H1 (cell line): ENCODE results near the gene PJVK. TPM values are rescaled to one million over a fixed set of nuclear protein-coding genes. Genes with fewer than 3 reads are reported as not detected.

Source experiments
- CTCF ChIA-PET: fragments of 300-600 bp; sonication (Branson Sonifier 250); formaldehyde crosslinking; loops from one replicate; lab custom pipeline; 2021; ENCODE audit not compliant: partially characterized antibody; lab: Charles Lee
- POLR2A ChIA-PET: fragments of 300-600 bp; sonication (Branson Sonifier 250); formaldehyde crosslinking; loops from one replicate; lab custom pipeline; 2021; ENCODE audit warnings: inconsistent platforms; ENCODE audit not compliant: partially characterized antibody; lab: Charles Lee
- DNase-seq, 2 experiments: peaks; one replicate each; pipeline versions ENCODE4 v3.0.0 to v3.0.0-alpha.2; 2010 to 2022; ENCODE audit warnings: low spot score in 2 of 2, low read depth in 1 of 2, mixed read lengths in 1 of 2
- FAIRE-seq: peaks from 2 replicates; lab custom pipeline; 2011; peaks lifted over from hg19 to GRCh38; lab: Jason Lieb, UNC
- H2AFZ ChIP-seq: 2 replicates; pipeline ENCODE4 v1.8.1; 2012; ENCODE audit warnings: low read length, inconsistent platforms
- H2AK5ac ChIP-seq: 2 replicates; pipeline ENCODE4 v1.6.1; 2013; ENCODE audit warnings: low read depth, low read length
- H2BK120ac ChIP-seq: replicated peaks from 2 replicates; pipeline ENCODE3; 2013; ENCODE audit warnings: low read depth, low read length, inconsistent platforms
- H2BK12ac ChIP-seq: 2 replicates; pipeline ENCODE4 v1.6.1; 2013; ENCODE audit warnings: low read depth, low read length
- H2BK15ac ChIP-seq: 2 replicates; pipeline ENCODE4 v1.6.1; 2013; ENCODE audit warnings: low read length
- H2BK20ac ChIP-seq: 2 replicates; pipeline ENCODE4 v1.6.1; 2013; ENCODE audit warnings: low read length
- H2BK5ac ChIP-seq: 2 replicates; pipeline ENCODE4 v1.6.1; 2013; ENCODE audit warnings: low read depth, low read length
- H3K14ac ChIP-seq: 2 replicates; pipeline ENCODE4 v1.6.1; 2013; ENCODE audit warnings: inconsistent platforms; ENCODE audit not compliant: insufficient read length
- H3K18ac ChIP-seq: 2 replicates; pipeline ENCODE4 v1.6.1; 2013; ENCODE audit warnings: low read length; ENCODE audit errors: extremely low read depth
- H3K23ac ChIP-seq: 2 replicates; pipeline ENCODE4 v1.6.1; 2013; ENCODE audit warnings: inconsistent platforms; ENCODE audit not compliant: insufficient read length
- H3K23me2 ChIP-seq: 2 replicates; pipeline ENCODE4 v1.6.1; 2013; ENCODE audit warnings: low read depth, low read length
- H3K27ac ChIP-seq: 2 replicates; pipeline ENCODE4 v1.6.1; 2011; ENCODE audit warnings: low read depth, low read length, inconsistent platforms
- H3K27me3 ChIP-seq, 4 experiments: replicated peaks in 1 of 4; 1 replicate in 1 of 4; 2 replicates in 3 of 4; pipeline versions ENCODE4 v1.6.1 to v1.8.1; 2011 to 2013; ENCODE audit warnings: low read length in 3 of 4, mild to moderate bottlenecking in 3 of 4, inconsistent platforms in 2 of 4, mixed read lengths in 2 of 4, moderate library complexity in 1 of 4; ENCODE audit not compliant: control insufficient read depth in 3 of 4, insufficient read depth in 3 of 4; ENCODE audit errors: extremely low read depth in 1 of 4
- H3K36me3 ChIP-seq, 4 experiments: 2 replicates each; pipeline versions ENCODE4 v1.6.1 to v1.8.1; 2011 to 2013; ENCODE audit warnings: mild to moderate bottlenecking in 4 of 4, low read length in 3 of 4, moderate library complexity in 2 of 4, control low read depth in 1 of 4, inconsistent platforms in 1 of 4; ENCODE audit not compliant: insufficient read depth in 4 of 4, control insufficient read depth in 2 of 4
- H3K4ac ChIP-seq: replicated peaks from 2 replicates; pipeline ENCODE3; 2013; ENCODE audit warnings: low read length, low read depth, mixed read lengths, inconsistent platforms; ENCODE audit not compliant: insufficient read length
- H3K4me1 ChIP-seq, 4 experiments: replicated peaks in 1 of 4; 1 replicate in 1 of 4; 2 replicates in 3 of 4; pipeline versions ENCODE4 v1.6.1 to v1.8.1; 2011 to 2013; ENCODE audit warnings: low read length in 3 of 4, inconsistent platforms in 2 of 4, mixed read lengths in 1 of 4; ENCODE audit not compliant: insufficient read depth in 4 of 4, control insufficient read depth in 3 of 4
- H3K4me2 ChIP-seq, 2 experiments: 2 replicates each; pipeline versions ENCODE4 v1.6.1 to v1.8.1; 2011 to 2013; ENCODE audit warnings: low read depth in 2 of 2, low read length in 2 of 2, control low read depth in 1 of 2, inconsistent platforms in 1 of 2, mild to moderate bottlenecking in 1 of 2; ENCODE audit not compliant: insufficient read depth in 1 of 2
- H3K4me3 ChIP-seq, 4 experiments: fragments of 200-600, 300-600 bp in 1 of 4; sonication (generic), shearing (Covaris generic), sonication (Bioruptor Twin) in 1 of 4; 2 replicates each; pipeline versions ENCODE4 v1.5.1 to v1.8.1; 2011 to 2016; ENCODE audit warnings: low read length in 4 of 4, low read depth in 3 of 4, control low read depth in 2 of 4, inconsistent platforms in 2 of 4, mild to moderate bottlenecking in 2 of 4, mixed read lengths in 1 of 4, moderate library complexity in 1 of 4; ENCODE audit not compliant: insufficient read depth in 2 of 4; ENCODE audit errors: extremely low read depth in 1 of 4
- H3K56ac ChIP-seq: replicated peaks from 2 replicates; pipeline ENCODE3; 2013; ENCODE audit warnings: low read depth, mild to moderate bottlenecking, mixed read lengths, low read length, inconsistent platforms; ENCODE audit not compliant: insufficient read length
- H3K79me1 ChIP-seq: 2 replicates; pipeline ENCODE4 v1.6.1; 2013; ENCODE audit warnings: low read depth, low read length, control low read depth
- H3K79me2 ChIP-seq, 2 experiments: 2 replicates each; pipeline versions ENCODE4 v1.6.1 to v1.8.1; 2012 to 2013; ENCODE audit warnings: low read length in 2 of 2, mild to moderate bottlenecking in 2 of 2, inconsistent platforms in 1 of 2; ENCODE audit not compliant: insufficient read depth in 2 of 2, control insufficient read depth in 1 of 2
- H3K9ac ChIP-seq, 4 experiments: replicated peaks in 1 of 4; 1 replicate in 1 of 4; 2 replicates in 3 of 4; pipeline versions ENCODE4 v1.6.1 to v1.8.1; 2011 to 2013; ENCODE audit warnings: low read depth in 3 of 4, low read length in 3 of 4, control low read depth in 2 of 4, mild to moderate bottlenecking in 2 of 4, moderate library complexity in 2 of 4, inconsistent platforms in 1 of 4; ENCODE audit errors: extremely low read depth in 1 of 4
- H3K9me3 ChIP-seq, 2 experiments: 2 replicates each; pipeline versions ENCODE4 v1.6.1 to v1.8.1; 2012 to 2013; ENCODE audit warnings: mild to moderate bottlenecking in 2 of 2, moderate library complexity in 2 of 2, control low read depth in 1 of 2, inconsistent platforms in 1 of 2, low read depth in 1 of 2, low read length in 1 of 2, mixed read lengths in 1 of 2; ENCODE audit not compliant: insufficient read depth in 2 of 2
- H4K20me1 ChIP-seq, 2 experiments: replicated peaks in 1 of 2; 2 replicates each; pipeline versions ENCODE3 to v1.8.1; 2011 to 2013; ENCODE audit warnings: inconsistent platforms in 2 of 2, low read length in 2 of 2, mild to moderate bottlenecking in 1 of 2; ENCODE audit not compliant: insufficient read depth in 2 of 2, control insufficient read depth in 1 of 2
- H4K5ac ChIP-seq: 2 replicates; pipeline ENCODE4 v1.6.1; 2013; ENCODE audit warnings: low read length, low read depth, mixed read lengths, inconsistent platforms; ENCODE audit not compliant: insufficient read length
- H4K8ac ChIP-seq: 2 replicates; pipeline ENCODE4 v1.8.0; 2013; ENCODE audit warnings: mild to moderate bottlenecking, moderate library complexity, low read length, inconsistent platforms; ENCODE audit not compliant: insufficient read depth; ENCODE audit errors: extremely low read depth
- H4K91ac ChIP-seq: replicated peaks from 2 replicates; pipeline ENCODE3; 2013; ENCODE audit warnings: low read length, mixed read lengths, inconsistent platforms; ENCODE audit not compliant: insufficient read length
- ASH2L ChIP-seq: fragments of 200-600, 300-600 bp; sonication (generic); IDR thresholded peaks from one replicate; pipeline ENCODE4 v1.7.1; 2017; ENCODE audit warnings: low read length
- BRCA1 ChIP-seq: IDR thresholded peaks from 2 replicates; pipeline ENCODE4 v1.6.1; 2012; ENCODE audit warnings: low read depth, low read length, improper control_type of control experiment
- CREB1 ChIP-seq: IDR thresholded peaks from 2 replicates; pipeline ENCODE4 v1.6.1; 2012; ENCODE audit warnings: inconsistent platforms
- GTF2F1 ChIP-seq: IDR thresholded peaks from 2 replicates; pipeline ENCODE4 v1.6.1; 2012; ENCODE audit warnings: low read depth, low read length, improper control_type of control experiment, borderline replicate concordance
- KDM4A ChIP-seq: IDR thresholded peaks from one replicate; pipeline ENCODE4 v1.7.1; 2012; ENCODE audit warnings: low read depth, mild to moderate bottlenecking, moderate library complexity, low read length, inconsistent platforms; ENCODE audit not compliant: severe bottlenecking
- POLR2AphosphoS5 ChIP-seq: IDR thresholded peaks from 2 replicates; pipeline ENCODE4 v1.6.1; 2011; ENCODE audit warnings: low read depth, low read length
- RBBP5 ChIP-seq: IDR thresholded peaks from 2 replicates; pipeline ENCODE4 v1.7.1; 2012; ENCODE audit warnings: low read depth, mild to moderate bottlenecking, inconsistent platforms, low read length, moderate library complexity, borderline replicate concordance
- RNF2 ChIP-seq: fragments of 200-900, 300-1000 bp; sonication (generic); IDR thresholded peaks from 2 replicates; pipeline ENCODE4 v1.7.1; 2016; ENCODE audit warnings: borderline replicate concordance, low read depth, mild to moderate bottlenecking, antibody characterized with exemption, low read length; ENCODE audit not compliant: poor library complexity, severe bottlenecking; ENCODE audit errors: missing control alignments
- SIN3A ChIP-seq, 2 experiments: IDR thresholded peaks in 1 of 2; conservative IDR thresholded peaks in 1 of 2; 2 replicates each; pipeline ENCODE4 v1.6.1; 2011 to 2012; ENCODE audit warnings: low read length in 2 of 2, improper control_type of control experiment in 1 of 2, low read depth in 1 of 2, mild to moderate bottlenecking in 1 of 2
- TBP ChIP-seq: IDR thresholded peaks from 2 replicates; pipeline ENCODE4 v1.6.1; 2011; ENCODE audit warnings: low read depth, low read length, improper control_type of control experiment
- WGBS, 2 experiments: shearing (Covaris generic) in 1 of 2; methylation state at CpG; one replicate each; pipeline versions ENCODE4 v1.1.6 to v1.1.7; 2013 to 2015; ENCODE audit warnings: low lambda C conversion rate in 2 of 2, mixed read lengths in 2 of 2, inconsistent platforms in 1 of 2, low coverage in 1 of 2, missing lambda C conversion rate in 1 of 2; ENCODE audit not compliant: insufficient replicate concordance in 2 of 2, insufficient coverage in 1 of 2, insufficient read length in 1 of 2; ENCODE audit errors: extremely low coverage in 1 of 2, missing lambda C conversion rate in 1 of 2; 5-methylcytosine and 5-hydroxymethylcytosine counted together
- polyA plus RNA-seq, 7 experiments: library from polyadenylated mRNA; depleted of rRNA in 3 of 7; stranded (reverse) in 5 of 7; unstranded in 2 of 7; fragments of >200 nt in 5 of 7; fragments of 200-250 nt in 2 of 7; gene quantifications; 1 replicate in 5 of 7; 2 replicates in 1 of 7; 4 replicates in 1 of 7; pipeline versions ENCODE4 v1.2.1 to v1.2.3, GENCODE V29; 2011 to 2013; ENCODE audit warnings: missing spikeins in 2 of 7, mixed read lengths in 2 of 7
- total RNA-seq: library from RNA; stranded (reverse); fragmentation: NEBNext Ultra II Directional; extraction: Animal tissue kit (Norgen Biotek cat#: 25700); gene quantifications from 2 replicates; pipeline ENCODE4 v1.2.1, GENCODE V29; 2021

The PJVK gene
- total and polyA plus RNA-seq, 2 of the 8 experiments (the other 6 are each of a cell fraction or from before 2014, with no cell fraction given), result 2.4 to 2.8 TPM

DNA sequence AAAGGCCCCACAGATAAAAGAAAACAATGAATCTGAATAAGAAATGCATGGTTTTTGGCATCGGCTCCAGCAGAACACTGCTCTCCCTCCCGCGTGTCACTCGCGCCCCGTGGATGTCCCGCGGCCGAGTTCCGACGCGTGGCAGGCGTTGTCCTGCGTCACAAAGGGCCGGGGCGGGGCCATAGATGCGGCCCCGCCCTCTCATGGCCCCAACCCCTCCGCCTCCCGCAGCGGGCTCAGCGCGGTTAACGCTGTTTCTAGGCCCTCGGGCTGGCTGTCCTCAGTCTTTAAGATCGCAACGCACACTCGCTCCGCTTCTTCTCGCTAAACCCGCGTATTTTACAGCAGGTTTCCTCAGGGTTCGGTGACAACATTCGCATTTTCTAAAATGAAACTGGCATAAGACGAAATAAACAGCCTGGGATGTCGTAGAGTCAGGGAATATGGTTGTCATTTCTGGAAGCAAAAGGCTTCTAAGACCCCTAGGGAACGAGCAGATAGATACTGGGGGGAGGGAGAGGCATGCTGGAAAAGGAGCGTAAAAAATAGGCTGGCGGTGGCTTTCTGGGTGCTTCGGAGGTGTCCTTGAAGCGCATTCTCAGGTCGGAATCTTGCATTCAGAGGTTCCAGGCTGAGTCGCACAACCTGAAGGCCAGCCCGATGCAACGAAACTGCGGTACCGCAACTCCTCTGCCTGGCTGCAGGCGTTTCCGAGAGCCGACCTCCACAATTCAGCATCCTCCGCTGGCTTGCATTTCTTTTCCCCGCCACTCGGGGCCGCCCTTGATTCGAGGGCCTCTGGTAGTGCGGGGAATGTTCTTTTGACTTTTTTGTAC lies 27.5 kb downstream of the PJVK start, which contains the start of gene FKBP7:
TSS of gene FKBP7 (minus strand) at position 162 of the 836 bp plus-strand sequence. CDS start at position 61, 101 bp downstream.
- peaks cover 2 to 3% of the 10 kb centered on the region in 2 experiments for H4K20me1 ChIP-seq
- TF ChIP-seq KDM4A (peak; percentile 65), GTF2F1 (no peak), TBP (peak; percentile 51; the same call in 1 of the 2 replicates), BRCA1 (no peak), CREB1 (peak; percentile 87), SIN3A (conservative IDR thresholded peaks at IDR 0.05 in 1 of 2, IDR thresholded peaks at IDR 0.05 in 1 of 2; ENCODE audit: low read depth in 1 of 2, low read length in 2 of 2) (peak in 1 of 2 experiments; percentile 43; a peak in 1 of 4 replicates), ASH2L (peak; percentile 98), RBBP5 (peak; percentile 85), POLR2AphosphoS5 (peak; percentile 77; the same call in 1 of the 2 replicates), RNF2 (no peak)

More for the DNA sequence above, 27.5 kb downstream of the PJVK start, which contains the start of gene FKBP7:
- Histone ChIP-seq H3K4ac (no peak within 1 kb of the TSS), H3K4me1 (peaks cover 0 to 12% (median 4%) of the 10 kb centered on the region in 4 experiments; a peak in 3 of 7 replicates), H2BK120ac (peak within 1 kb of the TSS; percentile 57), H2BK20ac (no peak within 1 kb of the TSS), H3K23ac (no peak within 1 kb of the TSS), H3K27ac (peak within 1 kb of the TSS; percentile 29; the same call in 1 of the 2 replicates), H3K4me2 (peak within 1 kb of the TSS; percentile 59 to 92), H2AK5ac (no peak within 1 kb of the TSS), H4K91ac (peak within 1 kb of the TSS; percentile 52), H2BK12ac (peak within 1 kb of the TSS; percentile 70), H3K79me1 (peaks cover 2% of the 10 kb centered on the region; the same call in 1 of the 2 replicates), H3K9ac (peak within 1 kb of the TSS; percentile 65 to 91 (median 74)), H2AFZ (peak within 1 kb of the TSS; percentile 98), H4K5ac (peak within 1 kb of the TSS; percentile 72), H3K23me2 (peaks cover 9% of the 10 kb centered on the region), H3K79me2 (peaks cover 0 to 23% of the 10 kb centered on the region in 2 experiments; a peak in 2 of 4 replicates), H3K27me3 (no peaks in the 10 kb centered on the region; a peak in 2 of 7 replicates), H3K4me3 (peak within 1 kb of the TSS; percentile 62 to 92 (median 80)), H3K18ac (peak within 1 kb of the TSS; percentile 34), H3K9me3 (no peaks in the 10 kb centered on the region), H4K8ac (no peak within 1 kb of the TSS; the same call in 1 of the 2 replicates), H3K56ac (no peak within 1 kb of the TSS), H2BK15ac (peak within 1 kb of the TSS; percentile 74; the same call in 1 of the 2 replicates), H3K36me3 (no peaks in the 10 kb centered on the region), H3K14ac (no peak within 1 kb of the TSS), H2BK5ac (peak within 1 kb of the TSS; percentile 73; the same call in 1 of the 2 replicates)
- FAIRE-seq (no peak), DNase-seq (peak in 1 of 2 experiments; percentile 84)
- WGBS, 2 experiments, result 2% methylated on average over 54 of the region's 56 CpGs; no CpG with 5 or more reads in 1 of the 2 experiments
- ChIA-PET POLR2A (interaction anchor here (0.9 to 1.2 kb wide), 2 partner anchors 23 to 28 kb away, joined by 3 to 4 read pairs; partner anchors contain the start of genes PJVK and PRKRA), CTCF (interaction anchor here (0.6 to 1.2 kb wide), 2 partner anchors 18 to 252 kb away, joined by 3 read pairs; no protein-coding TSS in a partner anchor)
